ENCODE results near the gene KIF17.

The KIF17 gene

DNA sequence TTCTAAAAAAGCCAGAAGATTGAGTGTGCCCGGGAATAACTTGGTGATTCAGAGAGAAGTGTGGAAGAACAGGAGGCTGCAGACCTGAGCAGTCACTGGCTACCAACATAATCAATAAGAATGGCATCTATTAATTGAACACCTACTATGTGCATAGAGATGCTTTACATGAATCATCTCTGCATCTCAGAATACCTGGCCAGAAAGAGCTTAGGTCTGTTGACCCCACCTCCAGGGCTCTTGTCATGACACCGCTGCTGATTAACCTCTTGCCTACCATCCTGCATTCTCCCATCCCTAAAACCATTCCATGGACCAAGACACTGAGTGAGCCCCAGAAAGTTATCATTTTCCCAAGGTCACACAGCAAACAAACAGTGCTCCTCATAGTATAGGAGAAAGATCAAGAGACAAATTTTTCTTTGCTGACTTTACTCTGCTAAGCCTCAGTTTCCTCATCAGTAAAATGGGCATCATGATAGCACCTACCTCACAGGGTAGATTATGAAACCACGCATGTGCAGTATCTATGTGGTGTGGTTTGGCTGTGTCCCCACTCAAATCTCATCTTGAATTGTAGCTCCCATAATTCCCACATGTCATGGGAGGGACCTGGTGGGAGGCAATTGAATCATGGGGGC lies 100.8 kb downstream of the KIF17 start:
- DNase-seq = no peak

DNA sequence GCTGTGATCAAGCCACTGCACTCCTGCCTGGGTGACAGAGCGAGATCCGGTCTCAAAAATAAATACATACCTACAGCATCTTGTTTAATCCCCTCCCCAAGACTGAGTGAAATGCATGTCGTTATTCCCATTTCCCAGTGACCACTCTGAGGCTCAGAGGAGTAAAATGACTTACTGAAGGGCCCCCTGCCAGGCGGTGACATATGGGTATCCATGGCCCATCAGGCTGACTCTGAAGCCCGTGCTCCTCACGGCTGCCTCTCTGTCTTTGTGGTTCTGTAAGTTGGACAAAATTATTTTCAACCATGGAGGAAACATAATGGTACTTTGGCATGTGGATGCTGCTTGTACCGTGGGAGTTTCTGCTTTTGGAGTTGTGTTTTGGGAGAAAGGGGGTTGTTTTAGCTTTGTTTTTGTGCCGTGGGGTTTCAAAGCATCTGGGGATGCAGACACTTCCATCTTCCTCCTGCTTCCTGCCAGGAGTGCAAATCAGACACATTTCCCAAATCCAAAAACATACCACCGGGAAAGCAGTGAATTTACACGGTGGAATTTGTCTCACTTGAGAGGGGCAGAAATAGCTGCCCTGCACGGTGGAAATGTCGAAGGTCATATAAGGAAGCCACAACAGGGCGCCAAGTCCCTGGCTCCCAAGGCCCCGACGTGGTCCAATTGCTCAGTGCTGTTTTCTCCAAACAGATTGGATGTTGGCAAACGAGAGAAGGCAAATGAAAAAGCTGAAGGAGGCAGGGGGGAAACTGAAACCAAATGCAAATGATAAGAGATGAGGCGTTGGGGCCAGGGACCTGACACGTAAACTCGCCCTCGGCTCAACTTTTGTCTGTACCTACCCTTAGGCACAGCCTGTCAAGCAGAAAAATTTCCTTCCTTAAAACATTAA lies 101.6 kb downstream of the KIF17 start:
- DNase-seq = no peak

DNA sequence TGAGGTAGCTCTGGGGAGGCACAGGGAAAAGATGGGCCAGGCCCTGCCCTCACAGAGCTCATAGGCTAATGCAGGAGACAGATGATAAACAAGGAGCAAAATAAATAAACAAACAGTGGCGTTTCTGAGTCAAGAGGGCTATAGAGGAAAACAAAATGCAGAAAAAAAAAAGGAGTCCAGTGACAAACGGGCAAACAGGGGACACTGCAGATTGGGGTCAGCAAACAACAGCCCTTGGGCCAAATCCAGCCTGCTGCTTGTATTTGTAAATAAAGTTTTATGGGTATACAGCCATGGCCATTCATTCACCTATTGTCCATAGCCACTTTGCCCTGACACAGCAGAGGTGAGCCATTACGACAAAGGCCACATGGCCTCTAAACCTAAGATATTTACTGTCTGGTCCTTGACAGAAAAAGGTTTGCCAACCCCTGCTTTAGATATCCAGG lies 103.7 kb downstream of the KIF17 start:
- no peak for DNase-seq
